SK-N-SH (cell line): ENCODE data around the gene CREB5. TPM values are rescaled to one million over a fixed set of nuclear protein-coding genes. Genes with fewer than 3 reads are reported as not detected.

Source experiments
- ELF1 ChIP-seq: IDR thresholded peaks from 2 replicates; pipeline ENCODE4 v1.4.0; 2012
- EP300 ChIP-seq, 2 experiments: IDR thresholded peaks; 2 replicates each; pipeline versions ENCODE4 v1.4.0 to v1.6.1; 2012; ENCODE audit warnings: borderline replicate concordance in 1 of 2, low read depth in 1 of 2, low read length in 1 of 2
- FOSL2 ChIP-seq: IDR thresholded peaks from 2 replicates; pipeline ENCODE4 v1.4.0; 2012; ENCODE audit warnings: low read depth, mild to moderate bottlenecking, moderate library complexity, borderline replicate concordance
- FOXJ3 ChIP-seq: sonication (generic); formaldehyde crosslinking; IDR thresholded peaks from 2 replicates; pipeline ENCODE4 v1.5.1; 2020; ENCODE audit warnings: mild to moderate bottlenecking, missing genetic modification reagents
- FOXM1 ChIP-seq: IDR thresholded peaks from 2 replicates; pipeline ENCODE4 v1.4.0; 2012; ENCODE audit warnings: low read depth, mild to moderate bottlenecking
- GABPA ChIP-seq: IDR thresholded peaks from 2 replicates; pipeline ENCODE4 v1.4.0; 2012; ENCODE audit warnings: low read depth, mild to moderate bottlenecking
- JUND ChIP-seq: IDR thresholded peaks from 2 replicates; pipeline ENCODE4 v1.4.0; 2012
- MEF2A ChIP-seq: IDR thresholded peaks from 2 replicates; pipeline ENCODE4 v1.4.0; 2012; ENCODE audit warnings: low read depth, borderline replicate concordance
- MXI1 ChIP-seq: IDR thresholded peaks from 2 replicates; pipeline ENCODE4 v1.6.1; 2012; ENCODE audit warnings: mild to moderate bottlenecking, low read depth, low read length, improper control_type of control experiment
- NFIC ChIP-seq: IDR thresholded peaks from 2 replicates; pipeline ENCODE4 v1.4.0; 2012; ENCODE audit warnings: borderline replicate concordance
- NRF1 ChIP-seq: IDR thresholded peaks from 2 replicates; pipeline ENCODE4 v1.6.1; 2012; ENCODE audit warnings: low read depth, mild to moderate bottlenecking, low read length
- POLR2AphosphoS5 ChIP-seq: IDR thresholded peaks from 2 replicates; pipeline ENCODE4 v1.6.1; 2012; ENCODE audit warnings: low read depth, low read length
- RAD21 ChIP-seq: IDR thresholded peaks from 2 replicates; pipeline ENCODE4 v1.6.1; 2012; ENCODE audit warnings: mild to moderate bottlenecking, low read length
- RFX5 ChIP-seq: IDR thresholded peaks from 2 replicates; pipeline ENCODE4 v1.6.1; 2012; ENCODE audit warnings: mild to moderate bottlenecking, improper control_type of control experiment, low read length
- SIN3A ChIP-seq: IDR thresholded peaks from 2 replicates; pipeline ENCODE4 v1.6.1; 2012; ENCODE audit warnings: low read depth, mild to moderate bottlenecking, low read length, moderate library complexity, borderline replicate concordance
- TAF1 ChIP-seq: IDR thresholded peaks from 2 replicates; pipeline ENCODE4 v1.6.1; 2012; ENCODE audit warnings: low read depth, mild to moderate bottlenecking, low read length, moderate library complexity, borderline replicate concordance
- TCF12 ChIP-seq: IDR thresholded peaks from 2 replicates; pipeline ENCODE4 v1.4.0; 2012
- polyA plus RNA-seq, 3 experiments: library from polyadenylated mRNA; depleted of rRNA; stranded (reverse); fragments of >200 nt; gene quantifications; 2 replicates each; pipeline ENCODE4 v1.2.3, GENCODE V29; 2012
- TF ChIP-seq, protein P1 (sequence below): IDR thresholded peaks from 2 replicates; pipeline ENCODE4 v1.4.0; 2012; ENCODE audit warnings: low read depth, borderline replicate concordance
- TF ChIP-seq, protein P2 (sequence below): IDR thresholded peaks from 2 replicates; pipeline ENCODE4 v1.4.0; 2012; ENCODE audit warnings: low read depth
- TF ChIP-seq, protein P3 (sequence below): fragments of 150-350 bp; IDR thresholded peaks from 2 replicates; pipeline ENCODE4 v1.6.1; 2016; ENCODE audit warnings: mild to moderate bottlenecking, low read depth, low read length
- TF ChIP-seq, protein P4 (sequence below): fragments of 150-350 bp; IDR thresholded peaks from 2 replicates; pipeline ENCODE4 v1.6.1; 2017; ENCODE audit warnings: antibody characterized with exemption, low read length, low read depth, borderline replicate concordance
- TF ChIP-seq, protein P5 (sequence below): IDR thresholded peaks from 2 replicates; pipeline ENCODE4 v1.6.1; 2012; ENCODE audit warnings: mild to moderate bottlenecking, low read depth, low read length, moderate library complexity
- TF ChIP-seq, protein P6 (sequence below): IDR thresholded peaks from 2 replicates; pipeline ENCODE4; 2012

CREB5 gene
- polyA plus RNA-seq, 1 of the 3 experiments (the other 2 are of a cell fraction): 19.3 TPM

DNA sequence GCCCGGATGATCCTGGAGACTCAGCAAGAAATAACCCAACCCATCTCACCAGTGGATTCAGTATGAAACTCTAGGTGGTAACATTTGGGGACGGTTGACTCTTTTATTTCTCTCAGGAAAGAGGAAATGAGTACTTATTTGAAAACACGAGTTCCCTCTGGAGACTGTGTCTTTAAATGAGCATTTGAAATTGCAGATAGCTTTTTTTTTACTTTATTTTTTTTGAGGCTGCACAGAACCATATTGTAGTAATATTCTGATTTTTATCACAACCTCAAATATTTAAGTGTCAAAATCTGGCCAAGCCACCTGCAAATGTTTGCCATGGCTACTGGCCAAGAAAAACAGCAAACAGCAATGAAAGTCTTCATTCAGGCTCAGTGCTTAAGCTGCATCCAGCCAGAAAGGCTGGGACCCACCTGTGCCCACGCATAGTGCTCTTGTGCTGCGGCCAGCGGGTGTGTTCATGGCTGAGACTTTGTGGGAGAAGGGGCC lies 160.8 kb downstream of the CREB5 start (continued):
- TF ChIP-seq, protein P1, sequence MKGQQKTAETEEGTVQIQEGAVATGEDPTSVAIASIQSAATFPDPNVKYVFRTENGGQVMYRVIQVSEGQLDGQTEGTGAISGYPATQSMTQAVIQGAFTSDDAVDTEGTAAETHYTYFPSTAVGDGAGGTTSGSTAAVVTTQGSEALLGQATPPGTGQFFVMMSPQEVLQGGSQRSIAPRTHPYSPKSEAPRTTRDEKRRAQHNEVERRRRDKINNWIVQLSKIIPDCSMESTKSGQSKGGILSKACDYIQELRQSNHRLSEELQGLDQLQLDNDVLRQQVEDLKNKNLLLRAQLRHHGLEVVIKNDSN: no peak
- TF ChIP-seq JUND: peak; percentile 40
- no peak for TF ChIP-seq ELF1
- TF ChIP-seq, protein P2, sequence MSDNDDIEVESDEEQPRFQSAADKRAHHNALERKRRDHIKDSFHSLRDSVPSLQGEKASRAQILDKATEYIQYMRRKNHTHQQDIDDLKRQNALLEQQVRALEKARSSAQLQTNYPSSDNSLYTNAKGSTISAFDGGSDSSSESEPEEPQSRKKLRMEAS: no peak
- no peak; the same call in 1 of the 2 replicates for TF ChIP-seq RAD21
- TF ChIP-seq, protein P3, sequence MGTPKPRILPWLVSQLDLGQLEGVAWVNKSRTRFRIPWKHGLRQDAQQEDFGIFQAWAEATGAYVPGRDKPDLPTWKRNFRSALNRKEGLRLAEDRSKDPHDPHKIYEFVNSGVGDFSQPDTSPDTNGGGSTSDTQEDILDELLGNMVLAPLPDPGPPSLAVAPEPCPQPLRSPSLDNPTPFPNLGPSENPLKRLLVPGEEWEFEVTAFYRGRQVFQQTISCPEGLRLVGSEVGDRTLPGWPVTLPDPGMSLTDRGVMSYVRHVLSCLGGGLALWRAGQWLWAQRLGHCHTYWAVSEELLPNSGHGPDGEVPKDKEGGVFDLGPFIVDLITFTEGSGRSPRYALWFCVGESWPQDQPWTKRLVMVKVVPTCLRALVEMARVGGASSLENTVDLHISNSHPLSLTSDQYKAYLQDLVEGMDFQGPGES: no peak
- no peak for TF ChIP-seq RFX5
- no peak for TF ChIP-seq FOSL2
- no peak for TF ChIP-seq GABPA
- TF ChIP-seq FOXM1: no peak
- peak; percentile 90 for TF ChIP-seq NFIC
- peak; percentile 76; the same call in 1 of the 2 replicates for TF ChIP-seq POLR2AphosphoS5
- no peak for TF ChIP-seq NRF1
- no peak for TF ChIP-seq MEF2A
- TF ChIP-seq TCF12: peak; percentile 98
- TF ChIP-seq, protein P4, sequence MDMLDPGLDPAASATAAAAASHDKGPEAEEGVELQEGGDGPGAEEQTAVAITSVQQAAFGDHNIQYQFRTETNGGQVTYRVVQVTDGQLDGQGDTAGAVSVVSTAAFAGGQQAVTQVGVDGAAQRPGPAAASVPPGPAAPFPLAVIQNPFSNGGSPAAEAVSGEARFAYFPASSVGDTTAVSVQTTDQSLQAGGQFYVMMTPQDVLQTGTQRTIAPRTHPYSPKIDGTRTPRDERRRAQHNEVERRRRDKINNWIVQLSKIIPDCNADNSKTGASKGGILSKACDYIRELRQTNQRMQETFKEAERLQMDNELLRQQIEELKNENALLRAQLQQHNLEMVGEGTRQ: no peak
- TF ChIP-seq, protein P5, sequence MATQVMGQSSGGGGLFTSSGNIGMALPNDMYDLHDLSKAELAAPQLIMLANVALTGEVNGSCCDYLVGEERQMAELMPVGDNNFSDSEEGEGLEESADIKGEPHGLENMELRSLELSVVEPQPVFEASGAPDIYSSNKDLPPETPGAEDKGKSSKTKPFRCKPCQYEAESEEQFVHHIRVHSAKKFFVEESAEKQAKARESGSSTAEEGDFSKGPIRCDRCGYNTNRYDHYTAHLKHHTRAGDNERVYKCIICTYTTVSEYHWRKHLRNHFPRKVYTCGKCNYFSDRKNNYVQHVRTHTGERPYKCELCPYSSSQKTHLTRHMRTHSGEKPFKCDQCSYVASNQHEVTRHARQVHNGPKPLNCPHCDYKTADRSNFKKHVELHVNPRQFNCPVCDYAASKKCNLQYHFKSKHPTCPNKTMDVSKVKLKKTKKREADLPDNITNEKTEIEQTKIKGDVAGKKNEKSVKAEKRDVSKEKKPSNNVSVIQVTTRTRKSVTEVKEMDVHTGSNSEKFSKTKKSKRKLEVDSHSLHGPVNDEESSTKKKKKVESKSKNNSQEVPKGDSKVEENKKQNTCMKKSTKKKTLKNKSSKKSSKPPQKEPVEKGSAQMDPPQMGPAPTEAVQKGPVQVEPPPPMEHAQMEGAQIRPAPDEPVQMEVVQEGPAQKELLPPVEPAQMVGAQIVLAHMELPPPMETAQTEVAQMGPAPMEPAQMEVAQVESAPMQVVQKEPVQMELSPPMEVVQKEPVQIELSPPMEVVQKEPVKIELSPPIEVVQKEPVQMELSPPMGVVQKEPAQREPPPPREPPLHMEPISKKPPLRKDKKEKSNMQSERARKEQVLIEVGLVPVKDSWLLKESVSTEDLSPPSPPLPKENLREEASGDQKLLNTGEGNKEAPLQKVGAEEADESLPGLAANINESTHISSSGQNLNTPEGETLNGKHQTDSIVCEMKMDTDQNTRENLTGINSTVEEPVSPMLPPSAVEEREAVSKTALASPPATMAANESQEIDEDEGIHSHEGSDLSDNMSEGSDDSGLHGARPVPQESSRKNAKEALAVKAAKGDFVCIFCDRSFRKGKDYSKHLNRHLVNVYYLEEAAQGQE: no peak
- 0 out of 2 replicates have a peak, but pooled peaks have one; percentile 12 for TF ChIP-seq MXI1
- no peak for TF ChIP-seq TAF1
- TF ChIP-seq SIN3A: no peak
- TF ChIP-seq FOXJ3 (CRISPR knock-in tag): no peak
- TF ChIP-seq, protein P6, sequence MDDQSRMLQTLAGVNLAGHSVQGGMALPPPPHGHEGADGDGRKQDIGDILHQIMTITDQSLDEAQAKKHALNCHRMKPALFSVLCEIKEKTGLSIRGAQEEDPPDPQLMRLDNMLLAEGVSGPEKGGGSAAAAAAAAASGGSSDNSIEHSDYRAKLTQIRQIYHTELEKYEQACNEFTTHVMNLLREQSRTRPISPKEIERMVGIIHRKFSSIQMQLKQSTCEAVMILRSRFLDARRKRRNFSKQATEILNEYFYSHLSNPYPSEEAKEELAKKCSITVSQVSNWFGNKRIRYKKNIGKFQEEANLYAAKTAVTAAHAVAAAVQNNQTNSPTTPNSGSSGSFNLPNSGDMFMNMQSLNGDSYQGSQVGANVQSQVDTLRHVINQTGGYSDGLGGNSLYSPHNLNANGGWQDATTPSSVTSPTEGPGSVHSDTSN: peak; percentile 72
- peak; percentile 40 to 88; a peak in 2 of 4 replicates for TF ChIP-seq EP300 (IDR thresholded peaks at IDR 0.05; ENCODE audit: borderline replicate concordance in 1 of 2, low read depth in 1 of 2, low read length in 1 of 2)
